Type B pancreatic cell (in vitro differentiated cells): ENCODE measurements around the gene TMED10. TPM values are rescaled to one million over a fixed set of nuclear protein-coding genes. Genes with fewer than 3 reads are reported as not detected.

ENCODE experiments used
- DNase-seq: peaks from one replicate; pipeline ENCODE4 v3.0.0; 2021; ENCODE audit warnings: mixed read lengths; ENCODE audit not compliant: unreplicated experiment; ENCODE audit errors: extremely low spot score
- H3K27ac Mint-ChIP-seq: 2 replicates; pipeline ENCODE4 v1.8.0; 2021; ENCODE audit warnings: mild to moderate bottlenecking, mixed read lengths
- H3K27me3 Mint-ChIP-seq: 2 replicates; pipeline ENCODE4 v1.8.0; 2021; ENCODE audit warnings: mixed read lengths
- H3K36me3 Mint-ChIP-seq: 2 replicates; pipeline ENCODE4 v1.8.0; 2021; ENCODE audit warnings: mixed read lengths
- H3K4me1 Mint-ChIP-seq: one replicate; pipeline ENCODE4 v1.8.0; 2021; ENCODE audit warnings: mixed read lengths; ENCODE audit not compliant: unreplicated experiment
- H3K4me3 Mint-ChIP-seq: 2 replicates; pipeline ENCODE4 v1.8.0; 2021; ENCODE audit warnings: mild to moderate bottlenecking, mixed read lengths
- H3K9me3 Mint-ChIP-seq: 2 replicates; pipeline ENCODE4 v1.8.0; 2021; ENCODE audit warnings: mixed read lengths
- total RNA-seq: library from RNA; stranded (reverse); gene quantifications from 2 replicates; pipeline ENCODE4 v1.2.1, GENCODE V29; 2021; ENCODE audit warnings: low replicate concordance
- TF ChIP-seq, protein P1 (sequence below): fragments of 200-600 bp; sonication (generic); conservative IDR thresholded peaks from 2 replicates; pipeline ENCODE4 v1.5.0; 2021; ENCODE audit warnings: antibody characterized with exemption, mild to moderate bottlenecking

Gene TMED10
- total RNA-seq, 1 donor from 2014 or later, result 273 TPM

GRCh38 chr14:75167325-75167724, 9.1 kb downstream of the TMED10 start:
- TF ChIP-seq, protein P1, sequence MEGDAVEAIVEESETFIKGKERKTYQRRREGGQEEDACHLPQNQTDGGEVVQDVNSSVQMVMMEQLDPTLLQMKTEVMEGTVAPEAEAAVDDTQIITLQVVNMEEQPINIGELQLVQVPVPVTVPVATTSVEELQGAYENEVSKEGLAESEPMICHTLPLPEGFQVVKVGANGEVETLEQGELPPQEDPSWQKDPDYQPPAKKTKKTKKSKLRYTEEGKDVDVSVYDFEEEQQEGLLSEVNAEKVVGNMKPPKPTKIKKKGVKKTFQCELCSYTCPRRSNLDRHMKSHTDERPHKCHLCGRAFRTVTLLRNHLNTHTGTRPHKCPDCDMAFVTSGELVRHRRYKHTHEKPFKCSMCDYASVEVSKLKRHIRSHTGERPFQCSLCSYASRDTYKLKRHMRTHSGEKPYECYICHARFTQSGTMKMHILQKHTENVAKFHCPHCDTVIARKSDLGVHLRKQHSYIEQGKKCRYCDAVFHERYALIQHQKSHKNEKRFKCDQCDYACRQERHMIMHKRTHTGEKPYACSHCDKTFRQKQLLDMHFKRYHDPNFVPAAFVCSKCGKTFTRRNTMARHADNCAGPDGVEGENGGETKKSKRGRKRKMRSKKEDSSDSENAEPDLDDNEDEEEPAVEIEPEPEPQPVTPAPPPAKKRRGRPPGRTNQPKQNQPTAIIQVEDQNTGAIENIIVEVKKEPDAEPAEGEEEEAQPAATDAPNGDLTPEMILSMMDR, result no peak
- H3K27me3 Mint-ChIP-seq, result no peaks in the 10 kb centered on the region
- no peak overlapping the region for H3K4me3 Mint-ChIP-seq
- peak overlapping the region; percentile 75 for H3K27ac Mint-ChIP-seq
- H3K36me3 Mint-ChIP-seq, result peaks cover 8% of the 10 kb centered on the region
- no peaks in the 10 kb centered on the region for H3K9me3 Mint-ChIP-seq
- DNase-seq, result no peak
- peaks cover 48% of the 10 kb centered on the region for H3K4me1 Mint-ChIP-seq

GRCh38 chr14:75165586-75166391, 10.6 kb downstream of the TMED10 start:
- no peaks in the 10 kb centered on the region for H3K27me3 Mint-ChIP-seq
- peaks cover 46% of the 10 kb centered on the region for H3K4me1 Mint-ChIP-seq
- H3K36me3 Mint-ChIP-seq, result peaks cover 9% of the 10 kb centered on the region
- peak overlapping the region; percentile 56 for H3K27ac Mint-ChIP-seq
- TF ChIP-seq, protein P1, result no peak
- H3K4me3 Mint-ChIP-seq, result no peak overlapping the region
- DNase-seq, result no peak
- H3K9me3 Mint-ChIP-seq, result no peaks in the 10 kb centered on the region

GRCh38 chr14:75164809-75165208, 11.6 kb downstream of the TMED10 start:
- no peak overlapping the region for H3K4me3 Mint-ChIP-seq
- H3K4me1 Mint-ChIP-seq, result peaks cover 45% of the 10 kb centered on the region
- peak overlapping the region; percentile 34 for H3K27ac Mint-ChIP-seq
- no peaks in the 10 kb centered on the region for H3K9me3 Mint-ChIP-seq
- TF ChIP-seq, protein P1, result no peak
- DNase-seq, result no peak
- H3K36me3 Mint-ChIP-seq, result peaks cover 12% of the 10 kb centered on the region
- H3K27me3 Mint-ChIP-seq, result no peaks in the 10 kb centered on the region

DNA sequence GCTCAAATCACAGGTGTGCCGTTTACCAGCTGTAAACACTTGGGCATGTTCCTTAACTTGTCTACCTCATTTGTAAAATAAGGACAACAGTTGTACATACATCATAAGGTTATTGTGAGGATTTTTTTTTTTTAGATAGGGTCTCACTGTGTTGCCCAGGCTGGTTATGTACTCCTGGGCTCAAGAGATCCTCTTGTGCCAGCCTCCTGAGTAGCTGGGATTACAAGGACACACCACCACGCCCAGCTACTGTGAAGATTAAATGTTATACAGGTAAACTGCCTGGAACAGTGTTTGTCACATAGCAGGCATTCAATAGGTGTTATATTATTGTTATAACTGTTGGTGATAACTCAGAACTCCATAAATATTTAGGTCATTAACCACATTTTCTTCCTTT, 12.7 kb downstream of the TMED10 start:
- Mint-ChIP-seq H3K4me1 (peaks cover 42% of the 10 kb centered on the region), H3K36me3 (peaks cover 10% of the 10 kb centered on the region), H3K27ac (no peak overlapping the region), H3K27me3 (no peaks in the 10 kb centered on the region), H3K4me3 (no peak overlapping the region), H3K9me3 (no peaks in the 10 kb centered on the region)
- TF ChIP-seq, protein P1, result no peak
- no peak for DNase-seq

- Mint-ChIP-seq H3K4me3 (no peak overlapping the region), H3K27me3 (no peaks in the 10 kb centered on the region), H3K27ac (no peak overlapping the region), H3K9me3 (no peaks in the 10 kb centered on the region), H3K36me3 (peaks cover 8% of the 10 kb centered on the region), H3K4me1 (peaks cover 34% of the 10 kb centered on the region)
- DNase-seq, result no peak
- TF ChIP-seq, protein P1, result no peak
These were observed 13.8 kb downstream of the TMED10 start for GRCh38 chr14:75162631-75163030.
